Stimulated activated CD8-positive, alpha-beta memory T cell treated with anti-CD3 and anti-CD28 coated beads, Interleukin-15, amount 100 ng/mL, for 1 hour (primary cell): ENCODE data around the gene OR6Y1.

ENCODE experiments used
- DNase-seq: peaks from one replicate; pipeline ENCODE4 v3.0.0-alpha.2; 2020; ENCODE audit warnings: low read depth

The OR6Y1 gene, protein sequence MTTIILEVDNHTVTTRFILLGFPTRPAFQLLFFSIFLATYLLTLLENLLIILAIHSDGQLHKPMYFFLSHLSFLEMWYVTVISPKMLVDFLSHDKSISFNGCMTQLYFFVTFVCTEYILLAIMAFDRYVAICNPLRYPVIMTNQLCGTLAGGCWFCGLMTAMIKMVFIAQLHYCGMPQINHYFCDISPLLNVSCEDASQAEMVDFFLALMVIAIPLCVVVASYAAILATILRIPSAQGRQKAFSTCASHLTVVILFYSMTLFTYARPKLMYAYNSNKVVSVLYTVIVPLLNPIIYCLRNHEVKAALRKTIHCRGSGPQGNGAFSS

DNA sequence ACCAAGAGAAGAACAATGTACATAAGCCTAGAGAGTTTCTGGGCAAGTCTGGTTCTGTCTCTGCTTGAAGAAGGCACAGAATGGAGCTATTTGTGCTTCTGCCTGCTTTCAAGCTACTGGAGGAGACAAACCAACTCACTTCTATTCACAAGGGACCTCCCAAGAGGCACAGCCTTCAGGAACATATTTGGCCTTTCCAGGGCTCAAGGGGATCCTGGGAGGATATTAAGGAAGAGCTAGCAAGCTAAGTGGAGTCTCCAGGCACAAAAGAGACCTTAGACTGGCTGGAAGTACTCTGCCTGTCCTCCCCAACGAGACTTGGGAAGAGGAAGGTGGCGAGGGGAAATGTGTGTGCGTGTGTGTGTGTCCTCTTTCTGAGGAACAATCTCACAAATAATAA, at the start of gene OR6Y1:
Gene OR6Y1, minus strand, starts transcription at position 54 of the 400 bp plus-strand sequence. CDS start 6,300 bp downstream, outside the sequence.
- DNase-seq = no peak

GRCh38 chr1:158600735-158601134, 46.5 kb upstream of the OR6Y1 start:
- no peak for DNase-seq

DNA sequence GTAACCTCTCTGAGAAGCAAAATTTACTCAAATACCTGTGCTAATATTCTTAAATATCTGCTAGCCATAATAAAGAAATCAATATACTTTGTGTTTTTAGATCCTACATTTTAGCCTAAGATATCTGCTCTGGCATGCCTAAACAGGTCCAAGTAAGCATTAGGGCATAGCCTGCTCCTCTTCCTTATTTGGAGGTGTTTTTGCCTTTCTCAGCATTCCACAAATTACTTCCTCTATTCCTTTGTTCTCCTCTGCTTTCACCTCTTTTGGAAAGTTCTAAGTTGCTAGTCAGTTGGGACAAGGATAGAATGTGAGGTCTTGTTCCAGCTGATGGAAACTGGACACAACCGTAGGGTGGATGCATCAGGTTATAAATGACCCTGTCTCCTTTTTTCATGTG, 32.7 kb upstream of the OR6Y1 start:
- no peak for DNase-seq

GRCh38 chr1:158583962-158584361, 29.8 kb upstream of the OR6Y1 start:
- no peak for DNase-seq

GRCh38 chr1:158579733-158580132, 25.5 kb upstream of the OR6Y1 start, which contains the start of gene OR10X1:
TSS of gene OR10X1 (minus strand) at chr1:158579899. CDS start at chr1:158579899, 0 bp downstream.
- no peak for DNase-seq

GRCh38 chr1:158577561-158577960, 23.4 kb upstream of the OR6Y1 start:
- no peak for DNase-seq

- DNase-seq = no peak
Measured at GRCh38 chr1:158572226-158572625, 18.0 kb upstream of the OR6Y1 start.

GRCh38 chr1:158570480-158570879, 16.3 kb upstream of the OR6Y1 start, which contains the start of gene OR6P1:
TSS of gene OR6P1 (minus strand) at chr1:158570580. CDS start at chr1:158563604, 6,976 bp downstream.
- DNase-seq = no peak

DNA sequence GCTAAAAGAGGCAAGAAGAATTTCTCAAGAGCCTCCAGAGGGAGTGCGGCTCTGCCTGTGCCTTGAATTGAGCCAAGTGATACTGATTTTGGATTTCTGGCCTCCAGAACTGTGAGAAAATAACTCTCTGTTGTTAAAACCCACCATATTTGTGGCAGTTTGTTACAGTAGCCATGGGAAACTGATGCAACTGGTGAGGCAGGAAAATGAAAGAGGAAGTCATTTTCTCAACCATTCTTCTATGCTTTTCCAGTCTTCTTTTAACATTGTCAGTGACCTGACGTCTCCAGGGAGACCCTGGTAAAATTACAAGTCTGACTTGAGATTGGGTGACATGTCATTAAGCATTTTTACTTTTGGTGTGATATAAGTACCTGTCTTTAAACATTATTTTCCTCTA, 10.4 kb upstream of the OR6Y1 start:
- DNase-seq = no peak

DNA sequence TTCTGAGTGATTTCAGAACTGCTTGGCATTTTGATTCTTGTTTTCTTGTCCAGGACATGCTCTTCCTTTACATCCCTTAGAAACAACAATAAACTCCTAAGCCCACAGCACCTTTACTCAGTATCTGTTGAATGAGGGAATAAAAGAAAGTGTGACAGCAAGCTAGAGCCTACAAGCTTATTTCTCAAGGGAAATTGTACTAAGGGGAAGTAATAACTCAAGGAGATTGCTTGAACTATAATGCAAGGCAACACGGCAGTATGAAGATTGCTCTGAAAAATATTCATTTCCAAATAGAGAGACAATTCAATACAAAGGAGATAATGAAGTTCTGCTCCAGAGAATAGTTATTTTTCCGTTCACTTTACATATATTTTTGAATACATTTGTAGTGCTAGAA, 9.6 kb upstream of the OR6Y1 start:
- no peak for DNase-seq

GRCh38 chr1:158559696-158560095, 5.5 kb upstream of the OR6Y1 start:
- DNase-seq = no peak

DNA sequence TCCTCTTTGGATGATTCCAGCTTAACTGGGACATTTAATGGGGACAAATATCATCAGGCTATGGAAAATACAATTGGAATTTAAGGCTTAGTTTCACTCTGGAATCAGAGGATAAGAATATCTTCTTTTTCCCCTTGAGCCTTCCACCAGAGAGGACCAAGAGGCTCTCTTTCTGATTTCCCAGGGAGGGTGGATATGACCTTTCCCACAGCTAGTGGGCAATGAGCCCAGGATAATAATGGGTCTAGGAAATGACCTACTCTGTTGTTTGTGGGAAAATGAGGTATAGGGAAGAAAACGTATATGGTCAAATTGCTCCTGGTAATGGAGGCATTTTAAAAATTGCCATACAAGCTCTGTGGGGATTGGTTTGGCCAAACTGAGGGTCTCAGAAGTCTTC, 1.9 kb downstream of the OR6Y1 start:
- DNase-seq = no peak

DNA sequence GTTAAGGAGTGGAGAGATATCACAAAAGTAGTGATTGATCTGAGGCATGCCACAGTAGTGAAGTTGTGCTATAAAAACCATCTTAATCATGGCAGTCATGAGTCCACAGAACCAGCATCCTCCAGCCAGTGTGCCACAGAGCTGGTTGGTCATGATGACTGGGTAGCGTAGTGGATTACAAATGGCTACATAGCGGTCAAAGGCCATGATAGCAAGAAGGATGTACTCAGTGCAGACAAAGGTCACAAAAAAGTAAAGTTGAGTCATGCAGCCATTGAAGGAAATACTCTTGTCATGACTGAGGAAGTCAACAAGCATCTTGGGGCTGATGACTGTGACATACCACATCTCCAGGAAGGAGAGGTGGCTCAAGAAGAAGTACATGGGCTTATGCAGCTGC, 6.7 kb downstream of the OR6Y1 start:
- DNase-seq = no peak

DNA sequence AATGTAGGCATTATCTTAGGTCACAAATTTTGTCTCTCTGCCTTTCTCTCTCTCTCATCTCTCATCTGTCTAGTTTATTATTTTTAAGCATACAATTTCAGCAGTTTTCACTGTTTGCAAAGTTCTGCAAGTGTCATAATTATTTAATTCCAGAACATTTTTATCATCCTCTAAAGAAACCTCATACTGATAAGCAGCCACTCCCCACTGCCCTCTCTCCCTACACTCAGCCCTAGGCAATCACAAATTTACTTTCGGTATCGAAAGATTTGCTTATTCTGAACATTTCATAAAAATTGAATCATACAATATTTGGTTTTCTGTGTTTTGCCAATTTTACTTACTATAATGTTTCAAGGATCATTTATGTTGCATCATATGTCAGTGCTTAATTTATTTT, 16.6 kb downstream of the OR6Y1 start:
- DNase-seq = no peak

GRCh38 chr1:158534496-158534895, 19.7 kb downstream of the OR6Y1 start:
- DNase-seq = no peak

- no peak for DNase-seq
Measured at GRCh38 chr1:158527190-158527815, 26.9 kb downstream of the OR6Y1 start.

DNA sequence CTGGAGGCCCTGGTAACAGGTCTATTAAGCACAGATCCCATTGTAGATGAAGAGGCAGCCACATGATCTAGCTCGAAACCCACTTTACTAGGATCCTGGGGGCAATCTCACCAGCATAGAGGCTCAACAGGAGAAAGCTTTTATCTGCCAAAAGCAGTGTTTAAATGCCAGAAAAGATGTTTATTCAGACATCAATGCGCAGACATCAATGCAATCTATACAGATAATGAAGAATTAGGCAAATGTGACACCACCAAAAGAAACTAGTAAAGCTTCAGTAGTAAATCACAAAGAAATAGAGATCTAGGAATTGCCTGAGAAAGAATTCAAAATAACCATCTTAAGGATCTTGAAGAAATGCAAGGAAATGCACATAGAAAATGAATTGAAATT, 32.5 kb downstream of the OR6Y1 start:
- no peak for DNase-seq

GRCh38 chr1:158520955-158521665, 33.1 kb downstream of the OR6Y1 start:
- no peak for DNase-seq

GRCh38 chr1:158520021-158520420, 34.2 kb downstream of the OR6Y1 start:
- DNase-seq = no peak

DNA sequence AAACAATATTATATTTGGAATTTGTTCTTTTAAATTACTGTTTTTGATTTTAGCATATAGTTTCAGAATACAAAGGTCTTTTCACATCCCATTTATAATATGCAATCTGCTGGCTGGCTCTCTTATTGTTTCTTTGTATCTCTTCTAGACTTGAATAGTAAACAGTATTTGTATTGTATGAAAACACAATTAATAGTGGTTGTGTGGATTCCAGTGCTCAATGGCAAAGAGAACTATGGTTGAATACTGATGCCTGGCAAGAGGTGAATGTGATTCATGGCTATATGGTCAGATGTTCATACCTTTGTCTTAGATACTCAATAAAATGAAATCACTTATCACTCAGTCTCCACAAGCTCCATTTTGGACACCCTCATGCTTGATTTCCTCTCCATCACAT, 37.2 kb downstream of the OR6Y1 start:
- DNase-seq = no peak

- DNase-seq = no peak
Measured at GRCh38 chr1:158509471-158510156, 44.6 kb downstream of the OR6Y1 start.

- no peak for DNase-seq
Measured at GRCh38 chr1:158507511-158507910, 46.7 kb downstream of the OR6Y1 start.
